GM06990 (cell line): Measurements from ENCODE around the gene ZNF710.

Experiments
- DNase-seq: peaks from one replicate; pipeline ENCODE4 v3.0.0-alpha.2; 2011; ENCODE audit not compliant: insufficient read length; ENCODE audit errors: extremely low read depth
- H3K27me3 ChIP-seq: replicated peaks from 2 replicates; pipeline ENCODE4 v1.6.0; 2011; ENCODE audit warnings: low read length; ENCODE audit not compliant: control insufficient read depth, insufficient read depth
- H3K36me3 ChIP-seq: 2 replicates; pipeline ENCODE4 v1.5.1; 2011; ENCODE audit warnings: low read length; ENCODE audit not compliant: control insufficient read depth, insufficient read depth
- H3K4me3 ChIP-seq: replicated peaks from 2 replicates; pipeline ENCODE4 v1.5.1; 2011; ENCODE audit warnings: low read depth, mild to moderate bottlenecking, control low read depth, low read length
- CTCF ChIP-seq: IDR thresholded peaks from 2 replicates; pipeline ENCODE4 v1.5.1; 2011; ENCODE audit warnings: low read length, control low read depth, mild to moderate bottlenecking, inconsistent platforms; ENCODE audit not compliant: insufficient read depth, poor library complexity, severe bottlenecking

The ZNF710 gene

DNA sequence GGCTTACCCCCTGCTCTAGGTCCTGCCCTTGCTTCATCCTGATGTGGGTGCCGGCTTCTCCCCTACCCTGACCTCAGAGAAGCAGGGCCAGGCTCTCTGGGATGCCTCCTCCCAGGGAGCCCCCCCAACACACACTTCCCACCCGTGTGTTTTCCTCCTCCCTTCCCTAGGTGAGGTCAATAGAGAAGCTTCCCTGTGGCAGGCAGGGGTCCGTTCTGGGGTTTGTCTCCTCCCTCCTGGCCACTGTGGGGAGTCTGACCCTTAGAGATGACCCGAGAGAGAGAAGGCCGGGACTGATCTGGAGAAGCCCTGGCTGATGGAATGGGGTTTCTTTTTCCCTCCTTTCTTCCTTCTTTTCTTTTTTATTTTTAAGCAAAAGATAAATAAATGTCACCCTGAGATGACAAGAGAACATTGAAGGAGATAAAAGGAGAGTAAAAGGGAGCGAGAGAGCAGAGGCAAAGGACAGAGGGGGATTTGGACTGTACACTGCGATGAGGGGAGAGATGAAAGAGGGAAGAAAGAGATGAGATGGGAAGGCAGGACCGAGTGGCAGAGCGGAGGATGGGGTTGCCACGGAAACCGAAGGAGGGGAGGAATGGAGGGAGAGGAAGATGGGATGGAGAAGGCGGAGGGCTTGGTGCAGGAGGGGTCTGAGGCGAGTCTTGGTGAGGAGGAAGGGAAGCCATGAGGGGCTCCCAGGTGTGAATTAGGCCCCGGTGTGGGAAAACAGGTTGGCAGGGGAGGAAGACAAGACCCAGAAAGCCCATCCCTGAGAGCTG lies 52.8 kb downstream of the ZNF710 start:
- Histone ChIP-seq H3K27me3 (no peaks in the 10 kb centered on the region), H3K36me3 (no peaks in the 10 kb centered on the region), H3K4me3 (no peak overlapping the region)
- DNase-seq = no peak
- no peak for TF ChIP-seq CTCF

GRCh38 chr15:90054618-90055097 lies 53.5 kb downstream of the ZNF710 start:
- Histone ChIP-seq H3K36me3 (no peaks in the 10 kb centered on the region), H3K27me3 (no peaks in the 10 kb centered on the region), H3K4me3 (no peak overlapping the region)
- TF ChIP-seq CTCF = no peak
- no peak for DNase-seq

- no peaks in the 10 kb centered on the region for H3K36me3 ChIP-seq
- no peak overlapping the region for H3K4me3 ChIP-seq
- no peak for TF ChIP-seq CTCF
- H3K27me3 ChIP-seq = no peaks in the 10 kb centered on the region
- DNase-seq = no peak
These were observed 54.1 kb downstream of the ZNF710 start for GRCh38 chr15:90055182-90055581.

DNA sequence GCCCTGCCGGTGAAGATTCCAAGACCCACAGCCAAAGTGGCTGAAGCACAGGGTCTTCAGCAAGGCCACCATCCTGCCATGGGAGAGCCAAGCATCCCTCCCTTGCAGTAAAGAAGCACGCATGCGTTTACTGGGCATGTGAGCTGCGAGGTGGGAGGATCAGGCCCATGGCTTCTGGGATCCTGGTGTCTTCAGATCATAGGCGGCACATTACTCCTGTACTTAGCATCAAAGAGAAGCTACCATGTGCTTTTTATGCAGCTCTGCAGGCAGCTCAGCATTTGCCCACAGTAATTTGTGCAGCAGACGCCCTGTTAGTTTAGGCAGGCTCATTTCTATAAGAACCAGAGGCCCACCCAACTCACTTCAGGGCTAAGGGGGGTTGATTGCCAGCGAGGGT lies 55.4 kb downstream of the ZNF710 start:
- no peaks in the 10 kb centered on the region for H3K27me3 ChIP-seq
- TF ChIP-seq CTCF = no peak
- no peak for DNase-seq
- H3K4me3 ChIP-seq = no peak overlapping the region
- H3K36me3 ChIP-seq = no peaks in the 10 kb centered on the region

DNA sequence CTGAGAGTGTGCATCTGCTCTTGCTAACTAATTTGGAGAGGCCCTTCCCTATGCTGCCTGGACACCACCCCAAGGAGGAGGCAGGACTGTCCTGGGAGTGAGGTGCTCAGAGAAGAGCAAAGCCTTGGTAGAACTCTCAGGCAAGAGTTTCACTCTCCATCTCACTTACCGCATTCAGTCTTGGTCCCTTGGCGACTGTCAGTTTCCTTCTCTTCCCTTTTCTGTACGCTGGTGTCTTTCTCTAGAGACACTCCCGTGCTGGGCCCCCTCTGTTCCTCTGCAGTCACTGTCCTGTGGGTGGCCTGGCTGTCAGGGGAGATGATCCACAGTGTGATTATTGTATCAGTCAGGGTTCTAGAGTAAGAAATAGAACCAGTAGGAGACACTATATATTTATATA lies 57.2 kb downstream of the ZNF710 start:
- Histone ChIP-seq H3K27me3 (no peaks in the 10 kb centered on the region), H3K4me3 (no peak overlapping the region; the same call in 1 of the 2 replicates), H3K36me3 (no peaks in the 10 kb centered on the region)
- peak; percentile 39 for DNase-seq
- no peak for TF ChIP-seq CTCF
